Gastrocnemius medialis (tissue), 4 donors: ENCODE data around the gene ENTPD6. TPM values are rescaled to one million over a fixed set of nuclear protein-coding genes. Genes with fewer than 3 reads are reported as not detected.

Source experiments
- ATAC-seq, 2 donors: fragments of 150-250 bp; one replicate each; pipeline ENCODE4 v1.9.1; 2016
- DNase-seq, 2 donors: peaks; one replicate each; pipeline ENCODE4 v3.0.0-alpha.2; 2019
- H3K27ac ChIP-seq, 4 donors: fragments of 200-600 bp; sonication (generic); 1 replicate in 1 of 4; 2 replicates in 3 of 4; pipeline ENCODE4 v1.5.1; 2016 to 2018; ENCODE audit warnings: mild to moderate bottlenecking in 2 of 4, moderate library complexity in 1 of 4
- H3K27me3 ChIP-seq, 3 donors: fragments of 200-600 bp; sonication (generic) in 2 of 3; 1 replicate in 1 of 3; 2 replicates in 2 of 3; pipeline versions ENCODE4 v1.5.1 to v1.6.0; 2016 to 2019; ENCODE audit warnings: mild to moderate bottlenecking in 1 of 3, moderate library complexity in 1 of 3
- H3K36me3 ChIP-seq, 2 donors: fragments of 200-600 bp; sonication (generic) in 1 of 2; one replicate each; pipeline ENCODE4 v1.5.1; 2017 to 2018
- H3K4me1 ChIP-seq, 2 donors: fragments of 200-600 bp; sonication (generic) in 1 of 2; one replicate each; pipeline ENCODE4 v1.5.1; 2016 to 2017; ENCODE audit warnings: mild to moderate bottlenecking in 2 of 2
- H3K4me3 ChIP-seq, 4 donors: fragments of 200-600 bp; sonication (generic) in 3 of 4; 1 replicate in 1 of 4; 2 replicates in 3 of 4; pipeline ENCODE4 v1.5.1; 2016 to 2019; ENCODE audit warnings: mild to moderate bottlenecking in 2 of 4
- H3K9me3 ChIP-seq, 3 donors: fragments of 200-600 bp; sonication (generic) in 2 of 3; 1 replicate in 1 of 3; 2 replicates in 2 of 3; pipeline ENCODE4 v1.5.1; 2016 to 2019
- POLR2A ChIP-seq, 2 donors: fragments of 450-650 bp; IDR thresholded peaks; one replicate each; pipeline ENCODE4 v1.6.1; 2017; ENCODE audit warnings: antibody characterized with exemption in 2 of 2, mild to moderate bottlenecking in 2 of 2, moderate library complexity in 2 of 2
- in situ Hi-C, 4 donors: fragments of 200-750 bp; cut with MboI; loops; one replicate each; pipeline versions ENCODE4 v1.15.0 to v1.8.0; 2017; ENCODE audit warnings: low sequenced_read_pairs in 4 of 4
- intact Hi-C: fragments of 100-400 bp; cut with DNase I; formaldehyde crosslinking; loops from one replicate; pipeline ENCODE4 v1.15.1; 2023; ENCODE audit warnings: low total_unique reads
- total RNA-seq, 4 donors: library from RNA; depleted of rRNA; stranded (reverse); fragments of >200 nt; gene quantifications; one replicate each; pipeline versions ENCODE4 v1.1.0 to v1.2.3, GENCODE V29; 2016
- TF ChIP-seq, protein P1 (sequence below), 5 experiments: fragments of 450-650 bp in 3 of 5; fragments of 200-600 bp in 2 of 5; sonication (generic) in 2 of 5; IDR thresholded peaks in 4 of 5; conservative IDR thresholded peaks in 1 of 5; 1 replicate in 4 of 5; 2 replicates in 1 of 5; pipeline ENCODE4 v1.5.1; 2016 to 2019; ENCODE audit warnings: antibody characterized with exemption in 5 of 5, mild to moderate bottlenecking in 3 of 5, moderate library complexity in 3 of 5

ENTPD6 gene
- total RNA-seq, 4 donors from 2014 or later: 27.0 to 61.1 (median 50.2) TPM

- in situ Hi-C loops: loop anchor here in 1 of 4 donors (25.0 kb wide), 1 partner anchor 224 kb away; the partner anchor contains the start of gene APMAP
- TF ChIP-seq POLR2A (IDR thresholded peaks at IDR 0.05): no peak
- TF ChIP-seq, protein P1, sequence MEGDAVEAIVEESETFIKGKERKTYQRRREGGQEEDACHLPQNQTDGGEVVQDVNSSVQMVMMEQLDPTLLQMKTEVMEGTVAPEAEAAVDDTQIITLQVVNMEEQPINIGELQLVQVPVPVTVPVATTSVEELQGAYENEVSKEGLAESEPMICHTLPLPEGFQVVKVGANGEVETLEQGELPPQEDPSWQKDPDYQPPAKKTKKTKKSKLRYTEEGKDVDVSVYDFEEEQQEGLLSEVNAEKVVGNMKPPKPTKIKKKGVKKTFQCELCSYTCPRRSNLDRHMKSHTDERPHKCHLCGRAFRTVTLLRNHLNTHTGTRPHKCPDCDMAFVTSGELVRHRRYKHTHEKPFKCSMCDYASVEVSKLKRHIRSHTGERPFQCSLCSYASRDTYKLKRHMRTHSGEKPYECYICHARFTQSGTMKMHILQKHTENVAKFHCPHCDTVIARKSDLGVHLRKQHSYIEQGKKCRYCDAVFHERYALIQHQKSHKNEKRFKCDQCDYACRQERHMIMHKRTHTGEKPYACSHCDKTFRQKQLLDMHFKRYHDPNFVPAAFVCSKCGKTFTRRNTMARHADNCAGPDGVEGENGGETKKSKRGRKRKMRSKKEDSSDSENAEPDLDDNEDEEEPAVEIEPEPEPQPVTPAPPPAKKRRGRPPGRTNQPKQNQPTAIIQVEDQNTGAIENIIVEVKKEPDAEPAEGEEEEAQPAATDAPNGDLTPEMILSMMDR (IDR thresholded peaks at IDR 0.05 in 4 of 5, conservative IDR thresholded peaks at IDR 0.05 in 1 of 5): no peak
- Histone ChIP-seq H3K27me3 (no peaks in the 10 kb centered on the region), H3K27ac (no peak overlapping the region), H3K9me3 (no peaks in the 10 kb centered on the region), H3K4me3 (no peak overlapping the region), H3K36me3 (peaks cover 0 to 52% of the 10 kb centered on the region in 2 donors), H3K4me1 (no peaks in the 10 kb centered on the region)
- intact Hi-C loops: no loop called here
- no peak for DNase-seq
- no peak for ATAC-seq
These were observed 15.8 kb downstream of the ENTPD6 start for GRCh38 chr20:25211273-25211672.

GRCh38 chr20:25212242-25212641 lies 16.7 kb downstream of the ENTPD6 start:
- Histone ChIP-seq H3K9me3 (no peaks in the 10 kb centered on the region), H3K4me3 (no peak overlapping the region), H3K36me3 (peaks cover 2 to 62% of the 10 kb centered on the region in 2 donors), H3K27ac (no peak overlapping the region), H3K4me1 (no peaks in the 10 kb centered on the region), H3K27me3 (no peaks in the 10 kb centered on the region)
- DNase-seq (no peak), ATAC-seq (no peak)
- in situ Hi-C loops: loop anchor here in 1 of 4 donors (25.0 kb wide), 1 partner anchor 225 kb away; the partner anchor contains the start of gene APMAP
- intact Hi-C loops: no loop called here
- TF ChIP-seq POLR2A (IDR thresholded peaks at IDR 0.05): no peak
- TF ChIP-seq, protein P1 (IDR thresholded peaks at IDR 0.05 in 4 of 5, conservative IDR thresholded peaks at IDR 0.05 in 1 of 5): no peak

GRCh38 chr20:25213566-25214425 lies 18.3 kb downstream of the ENTPD6 start:
- H3K4me1 ChIP-seq: no peaks in the 10 kb centered on the region
- H3K4me3 ChIP-seq: no peak overlapping the region
- H3K9me3 ChIP-seq: no peaks in the 10 kb centered on the region
- H3K36me3 ChIP-seq: peaks cover 2 to 73% of the 10 kb centered on the region in 2 donors
- intact Hi-C loops: no loop called here
- no peak for TF ChIP-seq POLR2A (IDR thresholded peaks at IDR 0.05)
- TF ChIP-seq, protein P1 (IDR thresholded peaks at IDR 0.05 in 4 of 5, conservative IDR thresholded peaks at IDR 0.05 in 1 of 5): no peak
- ATAC-seq (no peak), DNase-seq (no peak)
- no peaks in the 10 kb centered on the region for H3K27me3 ChIP-seq
- H3K27ac ChIP-seq: no peak overlapping the region
- in situ Hi-C loops: loop anchor here in 1 of 4 donors (25.0 kb wide), 1 partner anchor 226 kb away; the partner anchor contains the start of gene APMAP

DNA sequence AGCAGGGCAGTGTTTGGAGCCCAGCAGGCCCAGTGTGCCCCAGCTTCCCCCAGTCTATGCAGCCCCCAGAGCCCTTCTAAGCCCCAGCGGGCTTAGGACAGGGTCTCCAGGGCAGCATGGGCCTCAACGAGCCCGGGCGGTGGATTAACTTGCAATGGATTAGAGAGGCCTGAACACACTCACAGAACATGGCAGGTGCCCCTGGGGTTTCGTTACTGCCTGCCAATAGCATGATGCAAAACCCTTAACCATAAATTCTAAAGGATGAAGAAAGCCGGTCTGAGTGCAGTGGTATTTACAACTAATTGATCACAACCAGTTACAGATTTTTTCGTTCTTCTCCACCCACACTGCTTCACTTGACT lies 18.9 kb downstream of the ENTPD6 start:
- in situ Hi-C loops: loop anchor here in 1 of 4 donors (25.0 kb wide), 1 partner anchor 227 kb away; the partner anchor contains the start of gene APMAP
- TF ChIP-seq, protein P1 (IDR thresholded peaks at IDR 0.05 in 4 of 5, conservative IDR thresholded peaks at IDR 0.05 in 1 of 5): no peak
- no peak for TF ChIP-seq POLR2A (IDR thresholded peaks at IDR 0.05)
- ATAC-seq (no peak), DNase-seq (no peak)
- H3K4me1 ChIP-seq: no peaks in the 10 kb centered on the region
- H3K27ac ChIP-seq: no peak overlapping the region
- no peaks in the 10 kb centered on the region for H3K27me3 ChIP-seq
- no peaks in the 10 kb centered on the region for H3K9me3 ChIP-seq
- intact Hi-C loops: no loop called here
- H3K4me3 ChIP-seq: no peak overlapping the region
- H3K36me3 ChIP-seq: peaks cover 2 to 74% of the 10 kb centered on the region in 2 donors
